Left lung (tissue), 10 donors: ENCODE results near the gene EEA1. TPM values are rescaled to one million over a fixed set of nuclear protein-coding genes. Genes with fewer than 3 reads are reported as not detected.

ENCODE experiments used
- ATAC-seq: fragments of 200-7000 bp; cut with Tn5 transposase; one replicate; pipeline ENCODE4 v1.9.1; 2020; ENCODE audit warnings: moderate library complexity
- DNase-seq, 4 donors: peaks; one replicate each; pipeline ENCODE4 v3.0.0-alpha.2; 2013 to 2020
- H3K27ac ChIP-seq, 2 donors: fragments of 200-600 bp; sonication (generic) in 1 of 2; one replicate each; pipeline versions ENCODE4 v1.5.0 to v1.8.0; 2020 to 2021
- H3K27me3 ChIP-seq, 2 donors: fragments of 200-600 bp; sonication (generic) in 1 of 2; one replicate each; pipeline versions ENCODE4 v1.5.0 to v1.8.0; 2020 to 2021
- H3K36me3 ChIP-seq, 2 donors: fragments of 200-600 bp; sonication (generic) in 1 of 2; one replicate each; pipeline versions ENCODE4 v1.5.0 to v1.8.0; 2020 to 2021
- H3K4me1 ChIP-seq, 2 donors: fragments of 200-600 bp; one replicate each; pipeline ENCODE4 v1.8.0; 2021
- H3K4me3 ChIP-seq, 2 donors: fragments of 200-600 bp; sonication (generic) in 1 of 2; one replicate each; pipeline versions ENCODE4 v1.5.0 to v1.8.0; 2020 to 2021; ENCODE audit warnings: mild to moderate bottlenecking in 1 of 2
- H3K9me3 ChIP-seq, 2 donors: fragments of 200-600 bp; sonication (generic) in 1 of 2; one replicate each; pipeline versions ENCODE4 v1.5.0 to v1.8.0; 2020 to 2021
- CTCF ChIP-seq, 2 donors: fragments of 200-600 bp; sonication (generic) in 1 of 2; IDR thresholded peaks; one replicate each; pipeline versions ENCODE4 v1.5.0 to v1.8.0; 2021; ENCODE audit warnings: antibody characterized with exemption in 2 of 2
- intact Hi-C, 2 donors: fragments of 100-400 bp; cut with DNase I; formaldehyde crosslinking; loops; one replicate each; pipeline versions ENCODE4 v1.11.2 to v1.14.2; 2022
- polyA plus RNA-seq, 6 donors: library from polyadenylated mRNA; unstranded; fragments of 120-200 nt; gene quantifications; one replicate each; pipeline ENCODE4 v1.2.1, GENCODE V29; 2013; ENCODE audit not compliant: insufficient read length in 6 of 6
- total RNA-seq, 2 donors: library from RNA; stranded (reverse); fragmentation: NEBNext Ultra II Directional; extraction: Animal tissue kit (Norgen Biotek cat#: 25700); gene quantifications; one replicate each; pipeline ENCODE4 v1.2.1, GENCODE V29; 2021
- donor health status: DM: no; HTN: yes; CAD: no.
- donor health status: DM: no; HTN: no; CAD: no.

The EEA1 gene
- total and polyA plus RNA-seq, 8 donors: 15.8 to 34.6 (median 20.4) TPM

GRCh38 chr12:92939116-92939515 is 10.0 kb upstream of the EEA1 start:
- TF ChIP-seq CTCF (IDR thresholded peaks at IDR 0.05): no peak
- Histone ChIP-seq H3K27ac (no peak overlapping the region), H3K4me3 (no peak overlapping the region), H3K4me1 (peaks cover 0 to 4% of the 10 kb centered on the region in 2 donors), H3K27me3 (no peaks in the 10 kb centered on the region), H3K36me3 (no peaks in the 10 kb centered on the region), H3K9me3 (no peaks in the 10 kb centered on the region)
- DNase-seq (no peak), ATAC-seq (no peak)
- intact Hi-C loops: no loop called here

- no peak for TF ChIP-seq CTCF (IDR thresholded peaks at IDR 0.05)
- Histone ChIP-seq H3K27ac (no peak overlapping the region), H3K36me3 (no peaks in the 10 kb centered on the region), H3K4me3 (no peak overlapping the region), H3K9me3 (no peaks in the 10 kb centered on the region), H3K4me1 (peaks cover 0 to 4% of the 10 kb centered on the region in 2 donors), H3K27me3 (no peaks in the 10 kb centered on the region)
- no peak for DNase-seq
- no peak for ATAC-seq
- intact Hi-C loops: no loop called here
Observed at GRCh38 chr12:92938638-92939037, 9.5 kb upstream of the EEA1 start.

GRCh38 chr12:92938018-92938417 is 8.9 kb upstream of the EEA1 start:
- Histone ChIP-seq H3K36me3 (no peaks in the 10 kb centered on the region), H3K27me3 (no peaks in the 10 kb centered on the region), H3K4me1 (no peaks in the 10 kb centered on the region), H3K4me3 (no peak overlapping the region), H3K27ac (no peak overlapping the region), H3K9me3 (no peaks in the 10 kb centered on the region)
- TF ChIP-seq CTCF (IDR thresholded peaks at IDR 0.05): no peak
- intact Hi-C loops: no loop called here
- DNase-seq (no peak), ATAC-seq (no peak)

GRCh38 chr12:92933606-92934005 is 4.5 kb upstream of the EEA1 start:
- H3K27ac ChIP-seq: no peak overlapping the region
- H3K36me3 ChIP-seq: no peaks in the 10 kb centered on the region
- H3K4me3 ChIP-seq: no peak overlapping the region
- ATAC-seq (no peak), DNase-seq (no peak)
- TF ChIP-seq CTCF (IDR thresholded peaks at IDR 0.05): no peak
- H3K9me3 ChIP-seq: no peaks in the 10 kb centered on the region
- H3K27me3 ChIP-seq: no peaks in the 10 kb centered on the region
- peaks cover 0 to 7% of the 10 kb centered on the region in 2 donors for H3K4me1 ChIP-seq
- intact Hi-C loops: no loop called here

GRCh38 chr12:92930421-92930820 is 1.3 kb upstream of the EEA1 start:
- ATAC-seq (no peak), DNase-seq (no peak)
- Histone ChIP-seq H3K9me3 (no peaks in the 10 kb centered on the region), H3K4me3 (peak overlapping the region; percentile 46 to 70), H3K4me1 (peaks cover 0 to 31% of the 10 kb centered on the region in 2 donors), H3K36me3 (no peaks in the 10 kb centered on the region), H3K27ac (peak overlapping the region; percentile 98 to 99), H3K27me3 (no peaks in the 10 kb centered on the region)
- intact Hi-C loops: no loop called here
- TF ChIP-seq CTCF (IDR thresholded peaks at IDR 0.05): no peak
